Measurements from ENCODE around the gene TLE5. TPM values are rescaled to one million over a fixed set of nuclear protein-coding genes. Genes with fewer than 3 reads are reported as not detected.

TLE5 gene
- polyA plus RNA-seq, 2 of the 4 experiments (the other 2 are of a cell fraction) = 171 to 216 TPM

DNA sequence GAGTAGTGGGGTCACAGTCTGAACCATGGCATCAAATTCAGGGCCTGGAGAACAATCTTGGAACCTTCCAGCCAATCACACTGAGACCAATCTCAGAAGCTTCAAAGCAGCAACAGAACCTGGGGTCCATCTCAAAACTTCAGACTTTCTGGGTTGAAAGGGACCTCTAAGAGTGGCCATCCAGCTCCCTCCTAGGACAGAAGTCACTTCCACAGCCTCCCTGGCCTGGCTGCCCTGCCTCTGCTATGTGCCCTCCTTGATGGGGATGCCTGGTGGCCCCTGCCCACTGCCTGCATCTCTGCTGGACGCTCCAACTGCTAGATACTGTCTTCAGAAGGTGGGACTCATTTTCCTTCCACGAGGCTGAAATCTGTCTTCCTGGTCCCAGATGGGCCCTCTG is 35.0 kb downstream of the TLE5 start:
- Histone ChIP-seq H3K4me3 (no peak overlapping the region), H3K4me2 (no peak overlapping the region), H3K4me1 (no peaks in the 10 kb centered on the region; the same call in 2 of the 3 replicates), H3K9me3 (no peaks in the 10 kb centered on the region), H3K27ac (no peak overlapping the region)
- ChIA-PET CTCF (interaction anchor here (0.9 kb wide), 1 partner anchor 9 kb away, joined by 3 read pairs; no protein-coding TSS in a partner anchor), POLR2A (no interaction called here)
- DNase-seq (ENCODE audit: low read depth in 1 of 2, low spot score in 1 of 2) (no peak), FAIRE-seq (no peak), ATAC-seq (no peak)
- 100% methylated on average over 1 of the region's 2 CpGs for WGBS (ENCODE audit: missing lambda C conversion rate)
- TF ChIP-seq RCOR1 (IDR thresholded peaks at IDR 0.05; ENCODE audit: low read depth, low read length) = no peak
- no peak for TF ChIP-seq CHD2 (IDR thresholded peaks at IDR 0.05; ENCODE audit: low read length, partially characterized antibody)
- no peak for TF ChIP-seq SMC3 (IDR thresholded peaks at IDR 0.05)
- no peak for TF ChIP-seq FOSB (CRISPR knock-in tag; IDR thresholded peaks at IDR 0.05)
- TF ChIP-seq, protein P1, sequence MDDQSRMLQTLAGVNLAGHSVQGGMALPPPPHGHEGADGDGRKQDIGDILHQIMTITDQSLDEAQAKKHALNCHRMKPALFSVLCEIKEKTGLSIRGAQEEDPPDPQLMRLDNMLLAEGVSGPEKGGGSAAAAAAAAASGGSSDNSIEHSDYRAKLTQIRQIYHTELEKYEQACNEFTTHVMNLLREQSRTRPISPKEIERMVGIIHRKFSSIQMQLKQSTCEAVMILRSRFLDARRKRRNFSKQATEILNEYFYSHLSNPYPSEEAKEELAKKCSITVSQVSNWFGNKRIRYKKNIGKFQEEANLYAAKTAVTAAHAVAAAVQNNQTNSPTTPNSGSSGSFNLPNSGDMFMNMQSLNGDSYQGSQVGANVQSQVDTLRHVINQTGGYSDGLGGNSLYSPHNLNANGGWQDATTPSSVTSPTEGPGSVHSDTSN (IDR thresholded peaks at IDR 0.05) = no peak
- TF ChIP-seq KDM5A (IDR thresholded peaks at IDR 0.05) = no peak
- TF ChIP-seq MYC (IDR thresholded peaks at IDR 0.05; ENCODE audit: borderline replicate concordance, low read length) = no peak

DNA sequence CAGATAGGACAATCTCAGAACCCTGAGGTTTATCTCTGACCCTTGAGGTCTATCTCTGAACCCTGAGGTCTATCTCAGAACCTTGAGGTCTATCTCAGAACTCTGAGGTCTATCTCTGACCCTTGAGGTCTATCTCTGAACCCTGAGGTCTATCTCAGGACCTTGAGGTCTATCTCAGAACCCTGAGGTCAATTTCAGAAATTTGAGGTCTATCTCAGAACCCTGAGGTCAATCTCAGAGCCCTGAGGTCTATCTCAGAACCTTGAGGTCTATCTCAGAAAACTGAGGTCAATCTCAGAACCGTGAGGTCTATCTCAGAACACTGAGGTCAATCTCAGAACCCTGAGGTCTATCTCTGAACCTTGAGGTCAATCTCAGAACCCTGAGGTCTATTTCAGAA is 35.5 kb downstream of the TLE5 start:
- Histone ChIP-seq H3K4me1 (no peaks in the 10 kb centered on the region; the same call in 2 of the 3 replicates), H3K9me3 (no peaks in the 10 kb centered on the region), H3K27ac (no peak overlapping the region), H3K4me3 (no peak overlapping the region), H3K4me2 (no peak overlapping the region)
- FAIRE-seq = no peak
- POLR2A ChIA-PET = no interaction called here
- no peak for DNase-seq (ENCODE audit: low read depth in 1 of 2, low spot score in 1 of 2)
- no peak for ATAC-seq
- no peak for TF ChIP-seq RNF2 (IDR thresholded peaks at IDR 0.05; ENCODE audit: borderline replicate concordance, low read depth)
- TF ChIP-seq, protein P2, sequence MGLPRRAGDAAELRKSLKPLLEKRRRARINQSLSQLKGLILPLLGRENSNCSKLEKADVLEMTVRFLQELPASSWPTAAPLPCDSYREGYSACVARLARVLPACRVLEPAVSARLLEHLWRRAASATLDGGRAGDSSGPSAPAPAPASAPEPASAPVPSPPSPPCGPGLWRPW (IDR thresholded peaks at IDR 0.05) = no peak
- no peak for TF ChIP-seq TFCP2L1 (CRISPR knock-in tag; IDR thresholded peaks at IDR 0.05)
- TF ChIP-seq HDAC2 (IDR thresholded peaks at IDR 0.05) = no peak
- no peak for TF ChIP-seq JUN (IDR thresholded peaks at IDR 0.05)
- TF ChIP-seq HOXA7 (CRISPR knock-in tag; IDR thresholded peaks at IDR 0.05) = no peak
- TF ChIP-seq, protein P3, sequence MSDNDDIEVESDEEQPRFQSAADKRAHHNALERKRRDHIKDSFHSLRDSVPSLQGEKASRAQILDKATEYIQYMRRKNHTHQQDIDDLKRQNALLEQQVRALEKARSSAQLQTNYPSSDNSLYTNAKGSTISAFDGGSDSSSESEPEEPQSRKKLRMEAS (IDR thresholded peaks at IDR 0.05) = no peak
- TF ChIP-seq FOXS1 (CRISPR knock-in tag; IDR thresholded peaks at IDR 0.05) = no peak
- no peak for TF ChIP-seq POLR2A (IDR thresholded peaks at IDR 0.05; ENCODE audit: low read length)
- TF ChIP-seq, protein P1 (IDR thresholded peaks at IDR 0.05) = no peak
- TF ChIP-seq CEBPB (IDR thresholded peaks at IDR 0.05) = no peak
- TF ChIP-seq ZC3H11A (IDR thresholded peaks at IDR 0.05) = no peak
- TF ChIP-seq FOSL2 (IDR thresholded peaks at IDR 0.05) = no peak
- TF ChIP-seq FOSL2 (CRISPR knock-in tag; IDR thresholded peaks at IDR 0.05) = no peak
- no peak for TF ChIP-seq PHF8 (IDR thresholded peaks at IDR 0.05; ENCODE audit: borderline replicate concordance, low read depth)
- TF ChIP-seq RCOR1 (IDR thresholded peaks at IDR 0.05; ENCODE audit: low read depth, low read length) = no peak
- TF ChIP-seq KDM1A (IDR thresholded peaks at IDR 0.05; ENCODE audit: low read depth) = no peak
- TF ChIP-seq BHLHE40 (IDR thresholded peaks at IDR 0.05; ENCODE audit: low read depth, low read length) = no peak
- TF ChIP-seq, protein P4, sequence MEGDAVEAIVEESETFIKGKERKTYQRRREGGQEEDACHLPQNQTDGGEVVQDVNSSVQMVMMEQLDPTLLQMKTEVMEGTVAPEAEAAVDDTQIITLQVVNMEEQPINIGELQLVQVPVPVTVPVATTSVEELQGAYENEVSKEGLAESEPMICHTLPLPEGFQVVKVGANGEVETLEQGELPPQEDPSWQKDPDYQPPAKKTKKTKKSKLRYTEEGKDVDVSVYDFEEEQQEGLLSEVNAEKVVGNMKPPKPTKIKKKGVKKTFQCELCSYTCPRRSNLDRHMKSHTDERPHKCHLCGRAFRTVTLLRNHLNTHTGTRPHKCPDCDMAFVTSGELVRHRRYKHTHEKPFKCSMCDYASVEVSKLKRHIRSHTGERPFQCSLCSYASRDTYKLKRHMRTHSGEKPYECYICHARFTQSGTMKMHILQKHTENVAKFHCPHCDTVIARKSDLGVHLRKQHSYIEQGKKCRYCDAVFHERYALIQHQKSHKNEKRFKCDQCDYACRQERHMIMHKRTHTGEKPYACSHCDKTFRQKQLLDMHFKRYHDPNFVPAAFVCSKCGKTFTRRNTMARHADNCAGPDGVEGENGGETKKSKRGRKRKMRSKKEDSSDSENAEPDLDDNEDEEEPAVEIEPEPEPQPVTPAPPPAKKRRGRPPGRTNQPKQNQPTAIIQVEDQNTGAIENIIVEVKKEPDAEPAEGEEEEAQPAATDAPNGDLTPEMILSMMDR (IDR thresholded peaks at IDR 0.05) = no peak
- no peak for TF ChIP-seq CHD4 (IDR thresholded peaks at IDR 0.05; ENCODE audit: borderline replicate concordance)
- CTCF ChIA-PET = interaction anchor here (0.9 kb wide), 1 partner anchor 9 kb away, joined by 3 read pairs; no protein-coding TSS in a partner anchor
- 100% methylated on average over 1 of the region's 1 CpG for WGBS (ENCODE audit: missing lambda C conversion rate)
